Measurements from ENCODE around the gene PHF2. TPM values are rescaled to one million over a fixed set of nuclear protein-coding genes. Genes with fewer than 3 reads are reported as not detected.

Gene PHF2
- total and polyA plus RNA-seq, 9 of the 15 experiments (the other 6 are each of a cell fraction or from before 2014, with no cell fraction given): 0.37 to 14.4 (median 8.1) TPM

DNA sequence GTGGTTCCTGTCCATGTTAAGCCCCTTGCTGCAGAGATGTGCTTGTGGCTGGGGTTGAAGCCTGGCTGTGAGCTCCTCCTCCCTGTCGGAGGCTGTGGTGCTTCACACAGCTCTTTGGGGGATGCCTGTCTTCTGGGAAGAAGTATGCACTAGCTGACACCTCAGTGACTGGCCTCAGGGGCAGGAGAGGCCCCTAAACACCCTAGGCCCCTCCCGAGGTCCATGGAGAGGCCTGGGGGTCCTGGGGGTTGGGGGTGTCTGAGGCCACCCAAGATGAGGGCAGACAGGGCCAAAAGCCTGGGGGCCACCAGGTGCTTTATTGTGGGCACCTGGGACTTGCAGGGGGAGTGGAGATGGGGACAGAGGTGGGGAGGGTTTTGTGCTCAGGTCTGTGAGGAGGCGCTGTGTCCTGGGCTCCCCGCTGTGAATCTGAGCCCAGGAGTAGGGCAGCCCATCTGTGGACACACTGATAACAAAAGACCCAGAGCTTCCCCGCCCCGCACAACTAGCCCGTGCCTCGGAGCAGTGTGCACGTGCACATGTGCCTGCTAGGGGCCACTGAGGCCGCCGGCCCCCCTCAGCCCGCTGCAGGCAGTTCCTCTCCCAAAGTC lies 92.0 kb downstream of the PHF2 start (continued):
- TF ChIP-seq, protein P1, sequence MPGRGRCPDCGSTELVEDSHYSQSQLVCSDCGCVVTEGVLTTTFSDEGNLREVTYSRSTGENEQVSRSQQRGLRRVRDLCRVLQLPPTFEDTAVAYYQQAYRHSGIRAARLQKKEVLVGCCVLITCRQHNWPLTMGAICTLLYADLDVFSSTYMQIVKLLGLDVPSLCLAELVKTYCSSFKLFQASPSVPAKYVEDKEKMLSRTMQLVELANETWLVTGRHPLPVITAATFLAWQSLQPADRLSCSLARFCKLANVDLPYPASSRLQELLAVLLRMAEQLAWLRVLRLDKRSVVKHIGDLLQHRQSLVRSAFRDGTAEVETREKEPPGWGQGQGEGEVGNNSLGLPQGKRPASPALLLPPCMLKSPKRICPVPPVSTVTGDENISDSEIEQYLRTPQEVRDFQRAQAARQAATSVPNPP (IDR thresholded peaks at IDR 0.05; ENCODE audit: borderline replicate concordance, insufficient read depth, insufficient read length): no peak
- TF ChIP-seq, protein P2, sequence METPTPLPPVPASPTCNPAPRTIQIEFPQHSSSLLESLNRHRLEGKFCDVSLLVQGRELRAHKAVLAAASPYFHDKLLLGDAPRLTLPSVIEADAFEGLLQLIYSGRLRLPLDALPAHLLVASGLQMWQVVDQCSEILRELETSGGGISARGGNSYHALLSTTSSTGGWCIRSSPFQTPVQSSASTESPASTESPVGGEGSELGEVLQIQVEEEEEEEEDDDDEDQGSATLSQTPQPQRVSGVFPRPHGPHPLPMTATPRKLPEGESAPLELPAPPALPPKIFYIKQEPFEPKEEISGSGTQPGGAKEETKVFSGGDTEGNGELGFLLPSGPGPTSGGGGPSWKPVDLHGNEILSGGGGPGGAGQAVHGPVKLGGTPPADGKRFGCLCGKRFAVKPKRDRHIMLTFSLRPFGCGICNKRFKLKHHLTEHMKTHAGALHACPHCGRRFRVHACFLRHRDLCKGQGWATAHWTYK (CRISPR knock-in tag; IDR thresholded peaks at IDR 0.05): no peak
- TF ChIP-seq FUS (optimal IDR thresholded peaks at IDR 0.05; ENCODE audit: low read depth, low read length) (no peak), ZNF551 (CRISPR knock-in tag; IDR thresholded peaks at IDR 0.05) (no peak), ZNF77 (CRISPR knock-in tag; IDR thresholded peaks at IDR 0.05) (no peak), TBP (optimal IDR thresholded peaks at IDR 0.05; ENCODE audit: low read depth, low read length) (no peak), ZNF324 (CRISPR knock-in tag; IDR thresholded peaks at IDR 0.05) (no peak), CBFA2T3 (IDR thresholded peaks at IDR 0.05) (peak; percentile 90), PTTG1 (tag; IDR thresholded peaks at IDR 0.05; ENCODE audit: low read depth) (no peak), SIRT6 (IDR thresholded peaks at IDR 0.05; ENCODE audit: low read depth, low read length) (no peak), XRCC3 (IDR thresholded peaks at IDR 0.05) (no peak), SMARCA4 (IDR thresholded peaks at IDR 0.05) (peak; percentile 58; the same call in 1 of the 2 replicates), MTA1 (IDR thresholded peaks at IDR 0.05; ENCODE audit: borderline replicate concordance) (no peak), PURB (CRISPR knock-in tag; IDR thresholded peaks at IDR 0.05; ENCODE audit: low read depth) (no peak), STAT5A (IDR thresholded peaks at IDR 0.05; ENCODE audit: borderline replicate concordance, low read length) (peak; percentile 59; the same call in 1 of the 2 replicates), CEBPB (tag; IDR thresholded peaks at IDR 0.05) (no peak), SRSF7 (optimal IDR thresholded peaks at IDR 0.05; ENCODE audit: low read depth, low read length) (no peak), TRIM28 (IDR thresholded peaks at IDR 0.05) (no peak), CCAR2 (IDR thresholded peaks at IDR 0.05; ENCODE audit: low read depth, low read length) (no peak), GTF2F1 (IDR thresholded peaks at IDR 0.05; ENCODE audit: low read depth, low read length) (no peak), HEY1 (CRISPR knock-in tag; IDR thresholded peaks at IDR 0.05; ENCODE audit: borderline replicate concordance) (no peak)
- TF ChIP-seq, protein P3, sequence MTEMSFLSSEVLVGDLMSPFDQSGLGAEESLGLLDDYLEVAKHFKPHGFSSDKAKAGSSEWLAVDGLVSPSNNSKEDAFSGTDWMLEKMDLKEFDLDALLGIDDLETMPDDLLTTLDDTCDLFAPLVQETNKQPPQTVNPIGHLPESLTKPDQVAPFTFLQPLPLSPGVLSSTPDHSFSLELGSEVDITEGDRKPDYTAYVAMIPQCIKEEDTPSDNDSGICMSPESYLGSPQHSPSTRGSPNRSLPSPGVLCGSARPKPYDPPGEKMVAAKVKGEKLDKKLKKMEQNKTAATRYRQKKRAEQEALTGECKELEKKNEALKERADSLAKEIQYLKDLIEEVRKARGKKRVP (CRISPR knock-in tag; IDR thresholded peaks at IDR 0.05): no peak
- TF ChIP-seq, protein P4, sequence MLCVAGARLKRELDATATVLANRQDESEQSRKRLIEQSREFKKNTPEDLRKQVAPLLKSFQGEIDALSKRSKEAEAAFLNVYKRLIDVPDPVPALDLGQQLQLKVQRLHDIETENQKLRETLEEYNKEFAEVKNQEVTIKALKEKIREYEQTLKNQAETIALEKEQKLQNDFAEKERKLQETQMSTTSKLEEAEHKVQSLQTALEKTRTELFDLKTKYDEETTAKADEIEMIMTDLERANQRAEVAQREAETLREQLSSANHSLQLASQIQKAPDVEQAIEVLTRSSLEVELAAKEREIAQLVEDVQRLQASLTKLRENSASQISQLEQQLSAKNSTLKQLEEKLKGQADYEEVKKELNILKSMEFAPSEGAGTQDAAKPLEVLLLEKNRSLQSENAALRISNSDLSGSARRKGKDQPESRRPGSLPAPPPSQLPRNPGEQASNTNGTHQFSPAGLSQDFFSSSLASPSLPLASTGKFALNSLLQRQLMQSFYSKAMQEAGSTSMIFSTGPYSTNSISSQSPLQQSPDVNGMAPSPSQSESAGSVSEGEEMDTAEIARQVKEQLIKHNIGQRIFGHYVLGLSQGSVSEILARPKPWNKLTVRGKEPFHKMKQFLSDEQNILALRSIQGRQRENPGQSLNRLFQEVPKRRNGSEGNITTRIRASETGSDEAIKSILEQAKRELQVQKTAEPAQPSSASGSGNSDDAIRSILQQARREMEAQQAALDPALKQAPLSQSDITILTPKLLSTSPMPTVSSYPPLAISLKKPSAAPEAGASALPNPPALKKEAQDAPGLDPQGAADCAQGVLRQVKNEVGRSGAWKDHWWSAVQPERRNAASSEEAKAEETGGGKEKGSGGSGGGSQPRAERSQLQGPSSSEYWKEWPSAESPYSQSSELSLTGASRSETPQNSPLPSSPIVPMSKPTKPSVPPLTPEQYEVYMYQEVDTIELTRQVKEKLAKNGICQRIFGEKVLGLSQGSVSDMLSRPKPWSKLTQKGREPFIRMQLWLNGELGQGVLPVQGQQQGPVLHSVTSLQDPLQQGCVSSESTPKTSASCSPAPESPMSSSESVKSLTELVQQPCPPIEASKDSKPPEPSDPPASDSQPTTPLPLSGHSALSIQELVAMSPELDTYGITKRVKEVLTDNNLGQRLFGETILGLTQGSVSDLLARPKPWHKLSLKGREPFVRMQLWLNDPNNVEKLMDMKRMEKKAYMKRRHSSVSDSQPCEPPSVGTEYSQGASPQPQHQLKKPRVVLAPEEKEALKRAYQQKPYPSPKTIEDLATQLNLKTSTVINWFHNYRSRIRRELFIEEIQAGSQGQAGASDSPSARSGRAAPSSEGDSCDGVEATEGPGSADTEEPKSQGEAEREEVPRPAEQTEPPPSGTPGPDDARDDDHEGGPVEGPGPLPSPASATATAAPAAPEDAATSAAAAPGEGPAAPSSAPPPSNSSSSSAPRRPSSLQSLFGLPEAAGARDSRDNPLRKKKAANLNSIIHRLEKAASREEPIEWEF (CRISPR knock-in tag; IDR thresholded peaks at IDR 0.05): no peak
